ENCODE results near the gene PTPRD.

DNA sequence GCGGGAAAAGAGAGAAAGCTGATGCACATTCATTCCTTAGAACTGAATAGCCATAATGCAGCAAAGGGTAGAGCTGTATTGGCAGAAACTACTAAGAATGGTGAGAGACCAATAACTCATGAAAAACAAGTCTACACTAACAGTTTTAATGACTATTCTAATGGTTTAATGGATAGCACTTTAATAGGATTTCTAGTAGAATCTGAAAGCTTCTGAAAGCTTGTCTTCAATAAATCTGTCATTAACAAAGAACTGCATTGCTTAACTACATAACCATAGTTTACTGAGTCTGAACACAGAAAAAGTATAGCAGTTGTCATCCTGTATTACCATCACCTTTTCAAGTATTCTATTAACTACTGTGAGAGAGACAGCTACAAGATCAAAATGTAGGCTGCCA is 2195.5 kb downstream of the PTPRD start:
- TF ChIP-seq, protein P1, sequence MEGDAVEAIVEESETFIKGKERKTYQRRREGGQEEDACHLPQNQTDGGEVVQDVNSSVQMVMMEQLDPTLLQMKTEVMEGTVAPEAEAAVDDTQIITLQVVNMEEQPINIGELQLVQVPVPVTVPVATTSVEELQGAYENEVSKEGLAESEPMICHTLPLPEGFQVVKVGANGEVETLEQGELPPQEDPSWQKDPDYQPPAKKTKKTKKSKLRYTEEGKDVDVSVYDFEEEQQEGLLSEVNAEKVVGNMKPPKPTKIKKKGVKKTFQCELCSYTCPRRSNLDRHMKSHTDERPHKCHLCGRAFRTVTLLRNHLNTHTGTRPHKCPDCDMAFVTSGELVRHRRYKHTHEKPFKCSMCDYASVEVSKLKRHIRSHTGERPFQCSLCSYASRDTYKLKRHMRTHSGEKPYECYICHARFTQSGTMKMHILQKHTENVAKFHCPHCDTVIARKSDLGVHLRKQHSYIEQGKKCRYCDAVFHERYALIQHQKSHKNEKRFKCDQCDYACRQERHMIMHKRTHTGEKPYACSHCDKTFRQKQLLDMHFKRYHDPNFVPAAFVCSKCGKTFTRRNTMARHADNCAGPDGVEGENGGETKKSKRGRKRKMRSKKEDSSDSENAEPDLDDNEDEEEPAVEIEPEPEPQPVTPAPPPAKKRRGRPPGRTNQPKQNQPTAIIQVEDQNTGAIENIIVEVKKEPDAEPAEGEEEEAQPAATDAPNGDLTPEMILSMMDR (IDR thresholded peaks at IDR 0.05 in 4 of 5, conservative IDR thresholded peaks at IDR 0.05 in 1 of 5) = no peak
- no peak for TF ChIP-seq POLR2A (IDR thresholded peaks at IDR 0.05)
